DMS53 treated with DMSO at 0.1 percent for 48 hours (cell line): ENCODE data around the gene LARGE2.

Experiments used
- DNase-seq: peaks from one replicate; lab custom pipeline; 2025; ENCODE audit not compliant: unreplicated experiment; lab: John Stamatoyannopoulos, UW

The LARGE2 gene

GRCh38 chr11:45922425-45923082 lies at the start of gene LARGE2:
Gene LARGE2, plus strand, starts transcription at chr11:45922656. Its CDS starts 227 bp downstream, at chr11:45922883.
- DNase-seq, result peak; percentile 40

DNA sequence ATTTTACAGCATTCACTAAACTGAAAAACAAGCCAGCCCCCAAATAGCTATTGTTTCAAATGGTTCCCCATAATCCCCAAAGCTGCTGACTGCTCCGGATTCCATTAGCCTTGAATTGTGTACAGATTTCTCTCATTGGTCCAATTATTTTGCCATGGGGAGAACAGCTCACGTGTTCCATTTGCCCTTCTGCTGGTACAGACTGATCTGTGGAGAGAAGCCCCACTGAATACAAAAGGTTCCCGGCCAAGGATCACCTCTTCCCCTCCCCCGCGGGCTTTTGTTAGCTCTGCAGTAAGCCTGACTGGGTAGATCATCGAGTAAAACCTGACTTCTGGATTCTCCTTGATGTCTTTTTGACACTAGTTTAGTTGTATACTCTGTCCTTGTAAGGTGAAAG lies 46.1 kb upstream of the LARGE2 start:
- DNase-seq, result no peak

DNA sequence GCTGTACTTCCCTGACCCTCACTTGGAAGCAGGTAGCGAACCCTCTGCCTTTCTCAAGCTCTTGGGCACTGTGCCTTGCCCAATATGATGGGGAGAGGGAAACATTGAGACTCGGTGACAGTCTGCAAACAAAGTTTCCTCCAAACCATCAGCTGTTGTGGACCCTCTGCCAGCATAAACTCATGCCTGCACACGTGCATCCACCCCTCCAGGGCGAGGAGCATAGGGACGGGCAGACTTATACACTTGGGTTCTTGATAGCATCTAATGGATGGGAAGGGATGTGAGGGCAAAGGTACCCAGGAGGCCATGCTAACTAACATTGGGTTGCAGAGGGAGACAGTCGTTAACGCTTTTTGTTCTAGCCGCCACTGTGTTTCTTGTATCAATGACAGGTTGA lies 45.2 kb upstream of the LARGE2 start:
- DNase-seq, result no peak

DNA sequence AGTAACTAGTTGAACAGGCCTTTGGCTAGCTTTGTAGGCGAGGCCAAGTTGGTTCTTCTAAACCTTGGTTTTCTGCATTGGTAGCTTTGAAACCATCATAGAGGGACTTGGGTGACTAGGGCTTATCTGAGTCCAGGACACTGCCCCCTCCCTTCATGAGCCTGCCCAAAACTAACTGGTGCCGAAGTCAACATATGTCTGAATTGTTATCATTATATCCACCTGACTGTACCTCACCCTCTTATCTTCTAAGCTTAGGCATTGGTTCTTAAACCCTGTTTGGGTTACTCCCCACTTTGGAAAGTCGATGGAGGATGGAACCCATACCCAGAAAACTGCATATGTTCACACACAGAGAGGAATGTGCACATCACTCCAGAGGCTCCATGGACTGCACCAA lies 44.6 kb upstream of the LARGE2 start:
- no peak for DNase-seq

GRCh38 chr11:45879803-45880686 lies 42.4 kb upstream of the LARGE2 start:
- peak; percentile 7 for DNase-seq

GRCh38 chr11:45880772-45881570 lies 41.5 kb upstream of the LARGE2 start:
- DNase-seq, result no peak

GRCh38 chr11:45881708-45882368 lies 40.6 kb upstream of the LARGE2 start:
- DNase-seq, result no peak

DNA sequence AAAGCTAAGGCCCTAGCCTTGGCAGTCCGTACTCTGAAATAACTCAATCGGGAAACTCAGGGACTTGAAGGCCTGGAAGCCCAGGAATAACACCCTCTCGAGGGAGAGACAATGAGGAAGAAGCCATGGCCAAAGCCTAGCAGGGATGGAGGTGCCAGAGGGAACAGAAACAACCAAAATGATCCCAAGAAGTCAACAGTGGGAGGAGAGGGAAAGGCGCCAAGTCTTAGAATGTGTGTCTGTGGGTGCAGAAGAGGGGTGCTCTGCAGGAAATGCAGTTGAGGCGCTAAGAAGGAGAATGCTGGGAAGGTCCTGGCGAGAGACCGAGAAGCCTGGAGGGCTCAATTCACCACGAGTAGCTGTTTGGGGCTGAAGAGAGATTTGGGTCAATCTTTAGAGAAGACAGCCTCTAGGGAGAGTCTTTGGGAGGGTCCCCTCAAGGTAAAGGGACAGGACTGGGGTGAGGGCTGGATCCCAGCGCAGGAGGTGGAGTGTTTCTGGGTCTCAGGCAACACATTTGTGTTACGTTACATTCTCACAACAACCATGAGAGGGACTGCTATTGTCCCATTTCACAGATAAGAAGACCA lies 37.8 kb upstream of the LARGE2 start:
- no peak for DNase-seq

- peak; percentile 37 for DNase-seq
These were observed 37.1 kb upstream of the LARGE2 start, which contains the start of gene MAPK8IP1 for GRCh38 chr11:45885274-45885920. Gene MAPK8IP1, plus strand, starts transcription at chr11:45885651. Its CDS starts 170 bp downstream, at chr11:45885821.

- no peak for DNase-seq
These were observed 36.3 kb upstream of the LARGE2 start for GRCh38 chr11:45885921-45886721.

DNA sequence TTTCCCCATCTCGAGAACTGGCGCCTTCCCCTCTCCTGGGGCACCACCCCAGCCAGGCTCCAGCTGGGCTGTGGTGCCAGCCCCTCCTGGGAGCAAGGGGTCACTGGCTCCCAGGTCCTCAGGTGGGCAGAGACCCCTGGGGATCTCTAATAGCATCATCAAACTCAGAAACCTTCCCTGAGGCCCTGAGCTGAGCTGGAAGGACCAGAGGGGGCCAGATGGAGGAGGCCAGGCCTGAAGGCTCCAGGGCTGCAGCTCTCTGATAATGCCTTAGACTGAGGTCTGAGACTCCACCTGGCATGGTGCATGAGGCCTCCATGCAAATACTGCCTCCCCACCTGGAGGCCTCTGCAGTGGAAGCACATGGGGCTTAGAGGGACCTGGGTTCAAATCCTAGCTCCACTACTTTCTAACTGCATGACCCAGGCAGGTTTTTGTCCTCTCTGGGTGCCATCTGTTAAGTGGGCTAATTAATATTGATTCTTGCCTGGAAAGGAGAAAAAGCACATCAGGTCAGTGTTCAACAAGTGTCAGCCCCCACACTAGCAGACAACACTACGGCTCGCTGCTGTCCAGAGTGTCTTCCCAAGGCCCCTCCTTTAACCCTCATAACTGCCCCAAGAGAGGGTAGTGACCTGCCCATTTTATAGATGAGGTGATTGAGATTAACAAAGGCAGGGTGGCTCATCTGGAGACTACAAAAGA lies 35.5 kb upstream of the LARGE2 start:
- no peak for DNase-seq

GRCh38 chr11:45887587-45887986 lies 34.9 kb upstream of the LARGE2 start:
- DNase-seq, result no peak

DNA sequence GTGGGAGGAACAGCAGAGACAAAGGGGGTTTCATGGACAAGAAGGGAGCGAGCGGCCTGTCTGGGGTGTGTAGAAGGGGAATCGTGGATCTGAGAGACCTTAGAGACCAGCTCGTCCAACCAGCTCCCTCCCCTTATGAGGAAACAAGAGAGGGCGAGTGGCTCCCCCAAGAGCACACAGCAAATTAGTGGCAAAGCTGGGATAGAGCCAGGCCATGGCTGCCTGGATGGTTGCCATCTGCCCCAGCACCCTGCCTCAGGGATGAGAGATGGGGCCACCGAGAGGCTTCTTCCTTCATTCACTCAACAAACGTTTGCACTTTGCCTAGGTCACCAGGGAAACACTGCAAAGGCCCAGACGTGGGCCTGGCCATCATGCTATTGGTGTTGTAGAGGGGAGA lies 32.9 kb upstream of the LARGE2 start:
- no peak for DNase-seq

GRCh38 chr11:45889966-45890365 lies 32.5 kb upstream of the LARGE2 start:
- no peak for DNase-seq

DNA sequence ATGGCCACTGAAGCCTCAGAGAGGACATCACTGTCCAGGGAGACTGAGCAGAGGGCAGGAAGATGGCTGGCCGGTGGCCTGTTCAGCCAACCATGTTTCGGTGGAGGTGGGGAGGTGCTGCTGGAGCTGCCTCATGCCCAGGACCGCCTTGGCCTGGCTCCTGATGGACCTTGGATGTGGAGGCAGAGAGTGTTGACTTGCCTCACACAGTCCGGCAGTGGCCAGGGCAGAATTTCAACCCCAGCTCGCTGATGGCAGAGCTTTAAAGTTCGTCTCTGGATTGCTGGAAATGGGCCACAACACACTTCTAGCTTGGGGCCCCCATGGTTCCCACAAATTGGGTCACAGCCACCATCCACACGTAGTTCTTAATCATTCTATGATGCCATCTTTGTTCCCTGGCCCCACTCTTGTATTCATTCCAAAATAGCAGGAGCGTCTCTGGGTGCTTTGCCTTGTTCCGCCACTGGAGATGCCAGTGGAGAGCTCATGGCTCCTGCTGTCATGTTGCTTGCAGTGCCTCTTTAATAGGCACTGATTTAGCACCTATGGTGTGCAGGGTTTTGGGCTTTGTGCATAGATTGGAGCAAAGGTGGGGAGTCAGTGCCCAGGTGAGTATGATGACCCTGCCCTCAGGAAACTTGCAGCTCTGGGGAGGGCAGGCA lies 31.4 kb upstream of the LARGE2 start:
- no peak for DNase-seq

- DNase-seq, result no peak
These were observed 29.6 kb upstream of the LARGE2 start for GRCh38 chr11:45892856-45893255.

GRCh38 chr11:45894555-45895247 lies 27.8 kb upstream of the LARGE2 start:
- no peak for DNase-seq
